Stimulated activated CD4-positive, alpha-beta T cell treated with anti-CD3 and anti-CD28 coated beads, Interleukin-15, amount 100 ng/mL, for 48 hours (primary cell): Measurements from ENCODE around the gene CLNS1A.
"Not testable (repeated sequence)": the region's sequence is repeated elsewhere in the genome, so short reads cannot be mapped to it uniquely, and the experiment has no call there.

ENCODE experiments used
- DNase-seq, 2 donors: peaks; one replicate each; pipeline ENCODE4 v3.0.0-alpha.2; 2020; ENCODE audit warnings: low read depth in 2 of 2

Gene CLNS1A

DNA sequence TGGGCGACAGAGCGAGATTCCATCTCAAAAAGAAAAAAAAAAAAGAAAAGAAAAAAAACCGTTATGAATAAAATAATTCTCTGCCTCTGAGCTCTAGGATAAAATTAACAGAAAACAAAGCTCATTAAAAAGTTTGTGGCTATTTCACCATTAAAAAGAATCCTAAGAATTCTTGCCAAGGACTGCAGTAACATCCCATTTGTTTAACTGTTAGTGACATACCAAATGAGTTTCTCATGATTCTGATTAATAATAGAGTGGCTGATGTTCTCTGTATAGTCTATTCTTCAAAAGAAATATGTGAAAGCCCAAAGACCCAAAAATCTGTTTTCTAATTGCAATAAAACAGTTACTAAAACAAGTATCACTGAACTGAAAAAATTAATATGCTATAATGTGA lies 19.7 kb downstream of the CLNS1A start:
- DNase-seq = no peak

DNA sequence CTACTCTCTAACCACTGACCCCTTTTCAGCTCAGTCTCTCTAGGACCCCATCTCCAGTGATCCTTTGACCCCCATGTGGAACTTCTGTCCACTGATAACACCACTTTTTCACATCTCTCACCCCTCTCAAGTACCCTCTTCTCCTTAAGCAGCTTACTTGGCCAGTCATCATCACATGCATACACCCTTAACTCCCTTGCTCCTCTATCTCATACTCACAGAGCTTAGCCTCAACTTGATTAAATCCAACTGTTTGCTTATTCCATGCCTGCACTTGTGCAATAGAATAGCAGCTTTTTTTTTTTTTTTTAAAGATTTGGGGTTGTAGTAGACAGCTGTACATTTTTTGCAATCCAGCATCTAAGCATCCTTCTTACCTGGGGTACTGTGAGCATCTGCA lies 25.7 kb downstream of the CLNS1A start:
- DNase-seq = no peak

DNA sequence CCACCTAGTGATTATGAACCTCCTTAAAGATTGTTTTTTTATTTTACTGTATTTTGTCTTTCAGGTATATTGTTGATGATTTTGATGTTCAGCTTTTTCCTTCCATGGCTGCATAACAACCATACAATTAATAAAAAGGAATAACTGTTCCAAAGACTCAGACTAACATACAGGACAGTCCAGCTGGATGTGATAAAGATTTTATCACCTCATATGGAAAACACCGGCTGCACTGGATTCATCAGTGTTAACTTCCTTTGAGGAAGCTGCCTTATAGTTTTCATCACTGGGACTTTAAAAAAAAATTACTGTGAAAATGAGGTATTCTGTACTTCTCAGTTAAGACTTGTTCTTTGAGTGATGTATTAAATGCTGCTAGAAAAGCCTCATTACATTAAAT lies 28.4 kb downstream of the CLNS1A start:
- no peak for DNase-seq

DNA sequence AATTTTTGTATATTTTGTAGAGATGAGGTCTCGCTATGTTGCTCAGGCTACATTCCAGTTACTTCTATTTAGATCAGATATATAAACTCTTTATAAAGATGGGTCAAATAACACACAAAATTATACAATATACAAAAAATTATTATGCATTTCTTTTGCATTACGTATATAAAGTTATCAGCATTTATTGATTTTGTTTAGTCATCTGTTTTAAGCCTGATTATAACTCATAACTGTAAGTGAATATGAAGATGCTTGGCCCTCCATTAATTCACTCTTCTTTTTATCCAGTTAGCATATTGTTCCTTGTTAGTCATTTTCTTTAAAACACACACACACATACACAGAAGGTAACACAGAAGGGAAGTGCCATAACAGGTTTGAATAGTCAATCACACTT lies 33.3 kb downstream of the CLNS1A start:
- DNase-seq = no peak

DNA sequence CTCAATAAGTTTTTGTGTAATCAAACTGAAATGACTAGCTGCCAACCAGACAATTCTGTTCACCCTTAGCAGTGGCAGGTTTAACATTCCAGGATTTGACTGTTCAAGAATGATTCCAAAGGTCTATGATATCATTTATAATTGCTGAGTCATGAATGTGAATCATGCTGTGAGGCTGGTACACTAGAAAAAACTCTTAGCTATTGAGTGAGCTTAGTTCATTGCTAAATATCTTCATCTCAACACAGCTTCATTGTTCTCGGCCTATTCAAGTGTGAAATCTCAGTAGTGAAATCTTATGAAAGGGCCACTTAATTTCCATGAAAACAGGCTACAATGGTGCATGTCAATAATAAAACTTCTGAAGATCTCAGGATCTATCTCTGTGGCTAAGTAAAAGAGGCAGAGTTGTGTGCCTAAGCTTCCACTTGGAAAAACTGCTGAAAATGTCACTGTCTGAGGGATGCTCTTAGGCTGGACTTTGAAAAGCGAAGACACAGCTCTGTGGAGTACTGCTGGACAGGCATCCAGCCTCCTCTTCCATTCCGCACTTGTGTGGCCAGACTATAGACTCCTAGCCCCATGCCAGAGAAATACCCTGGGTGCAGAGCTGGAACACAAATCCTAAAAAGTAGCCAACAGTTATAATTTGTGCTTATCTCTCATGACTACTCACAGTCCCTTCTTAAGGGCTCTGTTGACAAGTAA lies 35.1 kb downstream of the CLNS1A start:
- DNase-seq = no peak

DNA sequence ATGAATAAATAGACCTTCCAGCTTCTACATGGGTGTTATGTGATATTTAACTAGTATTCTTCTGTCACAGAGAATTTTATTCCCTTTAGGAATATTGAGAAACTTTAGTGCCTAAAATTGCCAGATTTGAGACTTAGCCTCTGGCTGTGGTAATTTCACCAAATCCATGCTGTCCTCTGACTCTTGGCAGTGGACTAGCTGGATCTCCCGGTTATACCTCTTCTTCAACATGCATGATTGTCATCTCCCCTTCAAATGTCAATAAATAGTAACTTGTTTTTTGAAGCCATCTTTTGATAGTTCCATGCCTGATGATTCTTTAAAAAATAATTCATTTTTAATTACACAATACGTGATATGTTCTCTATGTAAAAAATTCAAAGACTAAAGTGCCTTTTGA lies 39.4 kb downstream of the CLNS1A start:
- no peak for DNase-seq

DNA sequence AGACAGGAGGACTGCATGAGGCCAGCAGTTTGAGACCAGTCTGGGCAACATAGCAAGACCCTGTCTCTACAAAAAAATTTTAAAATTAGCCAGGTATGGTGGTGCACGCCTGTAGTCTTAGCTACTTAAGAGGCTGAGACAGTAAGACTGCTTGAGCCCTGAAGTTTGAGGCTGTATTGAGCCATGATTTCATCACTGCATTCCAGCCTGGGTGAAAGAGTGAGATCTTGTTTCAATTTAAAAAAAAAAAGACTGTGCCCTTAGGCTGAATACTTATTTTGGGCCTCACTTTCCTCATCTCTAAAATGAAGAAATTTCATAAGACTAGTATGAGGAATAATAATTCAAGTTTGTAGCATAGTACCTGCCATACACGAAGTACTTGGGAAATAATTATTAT lies 41.0 kb downstream of the CLNS1A start:
- no peak for DNase-seq

DNA sequence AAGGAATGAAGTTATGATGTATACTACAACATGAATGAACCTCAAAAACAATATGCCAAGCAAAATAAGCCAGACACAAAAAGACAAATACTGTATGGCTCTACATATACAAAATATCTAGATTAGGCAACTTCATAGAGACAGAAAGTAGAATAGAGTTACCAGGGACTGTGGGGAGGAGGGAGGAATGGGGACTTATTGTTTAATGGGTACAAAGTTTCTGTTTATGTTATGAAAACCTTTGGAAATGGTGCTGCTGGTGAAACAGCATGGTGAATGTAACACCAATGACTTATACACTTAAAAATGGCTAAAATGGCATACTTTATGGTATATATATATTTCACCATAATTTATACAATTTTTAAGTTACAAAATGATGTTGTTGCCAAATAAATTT lies 43.7 kb downstream of the CLNS1A start:
- no peak for DNase-seq

DNA sequence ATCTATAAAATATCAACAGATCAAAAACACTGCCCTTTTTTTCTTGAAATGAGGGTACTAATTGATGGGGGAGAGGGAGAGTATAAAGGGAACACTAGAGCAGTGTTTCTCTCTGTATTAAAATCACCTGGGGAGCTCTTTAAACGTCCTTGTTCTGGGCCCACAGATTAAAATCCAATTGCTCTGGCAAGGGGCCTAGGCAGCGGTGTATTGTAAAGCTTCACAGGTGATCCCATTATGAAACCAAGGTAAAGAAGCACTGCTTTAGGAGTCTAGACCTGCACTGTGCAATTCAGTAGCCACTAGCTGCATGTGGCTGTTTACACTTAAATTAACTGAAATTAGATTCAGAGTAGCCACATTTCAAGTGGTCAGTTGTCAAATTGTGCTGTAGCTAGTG lies 44.9 kb downstream of the CLNS1A start:
- no peak for DNase-seq

DNA sequence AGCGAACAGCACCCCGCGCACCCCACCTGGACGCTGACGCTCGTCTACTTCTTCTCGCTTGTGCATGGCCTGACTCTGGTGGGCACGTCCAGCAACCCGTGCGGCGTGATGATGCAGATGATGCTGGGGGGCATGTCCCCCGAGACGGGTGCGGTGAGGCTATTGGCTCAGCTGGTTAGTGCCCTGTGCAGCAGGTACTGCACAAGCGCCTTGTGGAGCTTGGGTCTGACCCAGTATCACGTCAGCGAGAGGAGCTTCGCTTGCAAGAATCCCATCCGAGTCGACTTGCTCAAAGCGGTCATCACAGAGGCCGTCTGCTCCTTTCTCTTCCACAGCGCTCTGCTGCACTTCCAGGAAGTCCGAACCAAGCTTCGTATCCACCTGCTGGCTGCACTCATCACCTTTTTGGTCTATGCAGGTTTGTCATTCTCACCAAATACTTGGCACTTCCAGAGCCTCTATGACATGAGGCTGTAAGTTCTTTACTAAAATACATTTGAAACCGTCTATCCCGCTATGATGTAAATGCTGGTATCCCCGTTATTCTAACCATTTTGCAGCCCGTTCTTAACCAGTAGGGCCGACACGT lies 47.3 kb downstream of the CLNS1A start:
- DNase-seq = no peak

DNA sequence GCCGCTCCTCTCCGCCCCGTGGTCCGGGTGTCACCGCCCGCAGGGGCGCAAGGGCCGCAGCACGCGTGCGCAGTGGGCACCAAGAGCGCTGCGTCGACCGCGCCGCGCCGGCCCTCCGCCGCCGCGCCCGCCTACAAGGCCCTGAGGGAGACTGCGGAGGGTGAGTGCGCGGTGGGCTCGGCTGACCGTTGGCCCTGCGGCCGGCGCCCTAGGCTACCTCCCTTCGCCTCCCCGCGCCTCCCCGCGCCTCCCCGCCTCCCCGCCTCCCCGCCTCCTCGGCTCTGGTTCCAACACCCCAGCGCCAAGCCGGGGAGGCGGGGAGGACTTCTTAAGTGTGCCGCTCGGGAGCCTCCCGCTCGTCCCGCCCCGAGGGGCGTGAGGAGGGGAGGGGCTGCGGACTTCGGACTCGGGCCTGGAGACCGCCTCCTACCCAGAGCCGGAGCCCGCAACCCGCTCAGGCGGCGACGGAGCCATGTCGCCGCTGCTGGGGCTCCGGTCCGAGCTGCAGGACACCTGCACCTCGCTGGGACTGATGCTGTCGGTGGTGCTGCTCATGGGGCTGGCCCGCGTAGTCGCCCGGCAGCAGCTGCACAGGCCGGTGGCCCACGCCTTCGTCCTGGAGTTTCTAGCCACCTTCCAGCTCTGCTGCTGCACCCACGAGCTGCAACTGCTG lies 47.9 kb downstream of the CLNS1A start, which contains the start of gene AQP11:
Gene AQP11 (plus strand): TSS at position 433 of the 673 bp plus-strand sequence. CDS start 40 bp downstream, at position 473.
- peak; percentile 30 to 51 for DNase-seq

DNA sequence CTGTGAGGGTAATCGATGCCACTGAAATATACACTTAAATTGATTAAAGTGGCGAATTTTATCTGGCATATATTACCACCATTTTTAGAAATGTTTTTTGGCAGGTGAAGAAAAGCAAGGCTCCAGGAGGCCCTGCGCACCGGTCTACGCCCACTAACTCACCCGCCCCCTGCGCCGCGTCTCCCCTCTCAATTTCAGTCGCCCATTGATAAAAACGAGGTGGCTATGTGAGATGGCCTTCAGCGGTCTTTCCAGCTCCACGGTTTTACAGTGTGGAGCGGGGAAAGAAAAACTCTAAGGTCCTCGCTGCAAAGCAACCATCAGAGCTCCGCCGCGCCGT lies 48.4 kb downstream of the CLNS1A start:
- DNase-seq = no peak

DNA sequence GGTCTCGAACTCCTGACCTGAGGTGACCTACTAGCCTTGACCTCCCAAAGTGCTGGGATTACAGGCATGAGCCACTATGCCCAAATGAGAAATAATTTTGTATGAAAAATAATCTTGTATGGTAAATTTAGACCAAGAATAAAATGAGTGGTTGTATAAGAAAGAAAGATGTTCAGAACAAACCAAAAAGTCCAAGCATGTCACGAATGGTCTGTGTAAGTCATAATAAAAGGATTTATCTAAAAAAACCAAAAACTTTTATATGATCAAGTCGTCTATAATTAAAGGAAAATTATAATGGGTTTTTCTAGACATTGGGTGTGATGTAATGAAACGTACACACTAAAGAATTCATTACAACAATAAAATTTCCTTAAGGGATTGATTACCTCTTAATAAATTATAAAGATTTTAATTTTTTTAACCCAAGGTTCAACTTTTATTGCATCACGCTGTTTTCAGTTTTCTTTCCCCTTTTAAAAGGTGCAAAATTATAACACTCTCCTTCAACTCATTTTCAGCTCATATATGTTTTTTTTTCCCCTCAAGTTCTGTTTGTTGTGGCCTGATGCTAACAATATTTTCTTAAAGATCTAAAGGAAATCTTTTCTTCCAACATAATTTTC lies 56.8 kb downstream of the CLNS1A start:
- DNase-seq = no peak

DNA sequence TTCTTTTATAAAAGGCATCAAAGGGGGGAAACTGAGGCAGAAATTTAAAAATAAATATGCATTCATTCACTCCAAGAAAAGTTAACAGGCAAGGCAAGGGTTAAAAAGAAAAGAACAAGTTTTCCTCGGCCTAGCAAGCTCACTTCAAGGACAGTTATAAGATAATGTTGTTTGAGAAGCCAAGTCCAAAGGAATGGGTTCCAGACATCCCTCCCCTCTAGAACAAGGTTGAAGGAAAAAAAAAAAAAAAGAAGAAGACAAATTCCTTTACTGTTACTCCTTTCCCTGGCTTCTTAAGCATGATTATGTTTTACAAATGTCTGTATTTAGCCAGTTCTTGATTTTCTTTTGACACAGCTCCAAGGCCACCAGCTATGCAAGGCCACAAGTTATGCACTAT lies 62.2 kb downstream of the CLNS1A start:
- not testable (repeated sequence) for DNase-seq

DNA sequence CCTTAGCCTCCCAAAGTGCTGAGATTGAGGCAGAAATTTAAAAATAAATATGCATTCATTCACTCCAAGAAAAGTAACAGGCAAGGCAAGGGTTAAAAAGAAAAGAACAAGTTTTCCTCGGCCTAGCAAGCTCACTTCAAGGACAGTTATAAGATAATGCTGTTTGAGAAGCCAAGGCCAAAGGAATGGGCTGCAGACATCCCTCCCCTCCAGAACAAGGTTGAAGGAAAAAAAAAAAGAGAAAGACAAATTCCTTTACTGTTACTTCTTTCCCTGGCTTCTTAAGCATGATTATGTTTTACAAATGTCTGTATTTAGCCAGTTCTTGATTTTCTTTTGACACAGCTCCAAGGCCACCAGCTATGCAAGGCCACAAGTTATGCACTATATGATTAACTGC lies 66.7 kb downstream of the CLNS1A start:
- DNase-seq = not testable (repeated sequence)

DNA sequence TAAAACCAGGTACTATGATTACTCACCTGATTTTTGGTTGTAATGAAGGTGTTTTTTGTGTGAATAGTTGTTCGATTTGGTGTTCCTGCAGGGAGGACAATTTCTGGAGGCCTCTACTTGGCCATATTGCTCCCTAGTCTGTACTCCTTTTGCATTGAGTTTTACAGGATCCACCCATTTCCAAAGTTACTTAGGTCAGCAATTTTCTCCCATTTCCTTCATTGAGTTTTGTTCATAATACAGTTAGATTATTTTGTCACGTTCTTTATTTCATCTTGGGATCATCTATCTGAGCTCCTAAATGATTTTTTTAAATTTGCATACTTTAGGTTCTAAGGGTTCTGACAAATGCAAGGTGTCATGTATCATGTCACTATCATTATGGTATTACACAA lies 67.9 kb downstream of the CLNS1A start:
- no peak for DNase-seq

DNA sequence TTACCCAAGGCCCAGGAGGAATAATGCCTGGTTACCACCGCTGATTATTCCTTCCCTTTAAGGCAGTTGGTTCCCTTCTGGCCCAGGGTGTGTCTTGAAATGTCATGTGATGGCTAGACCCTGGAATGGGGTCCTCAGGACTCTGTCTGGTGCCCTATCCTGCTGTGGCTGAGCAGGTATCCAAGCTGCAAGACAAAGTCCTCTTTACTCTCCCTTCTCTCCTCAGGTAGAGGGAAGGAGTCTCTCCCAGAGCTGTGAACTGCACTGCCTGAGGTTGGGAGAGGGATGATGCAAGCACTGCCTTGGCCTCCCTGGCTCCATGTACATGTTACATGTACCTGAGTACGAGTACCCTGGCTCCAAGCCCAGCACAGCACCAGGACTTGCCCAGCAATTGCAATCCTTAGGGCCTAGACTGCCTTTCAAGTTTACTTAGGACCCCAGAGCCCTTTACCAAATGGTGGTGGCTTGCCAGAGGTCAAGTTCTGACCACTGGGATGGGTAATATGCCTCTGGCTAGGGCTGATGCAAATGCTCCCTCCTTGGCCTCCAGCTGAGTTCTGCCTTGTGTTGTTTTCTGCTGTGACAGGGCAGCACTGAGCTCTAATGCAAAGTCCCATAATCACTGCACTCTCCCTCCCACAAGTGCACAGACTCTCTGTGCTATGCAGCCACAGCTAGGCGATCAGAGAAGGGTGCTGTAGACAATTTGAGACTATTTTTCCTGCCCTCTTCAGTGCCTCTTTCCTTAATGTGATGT lies 68.5 kb downstream of the CLNS1A start:
- no peak for DNase-seq

DNA sequence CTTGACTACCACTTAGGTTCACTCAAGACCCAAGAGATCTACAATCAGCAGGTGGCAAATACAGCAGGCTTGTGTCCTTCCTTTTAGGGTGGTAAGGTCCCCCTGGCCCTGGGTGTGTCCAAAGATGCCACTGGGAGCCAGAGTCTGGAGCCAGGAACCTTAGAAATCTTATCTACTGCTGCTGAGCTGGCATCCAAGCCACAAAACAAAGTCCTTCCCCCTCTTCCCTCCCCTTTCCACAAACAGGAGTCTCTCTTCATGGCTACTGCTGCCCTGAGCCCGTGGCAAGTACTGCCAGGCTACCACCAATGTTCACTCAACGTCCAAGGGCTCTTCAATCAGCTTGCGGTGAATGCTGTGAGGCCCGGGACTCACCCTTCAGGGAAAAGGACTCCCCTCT lies 69.3 kb downstream of the CLNS1A start:
- no peak for DNase-seq
